ENCODE measurements around the gene CAPN5. TPM values are rescaled to one million over a fixed set of nuclear protein-coding genes. Genes with fewer than 3 reads are reported as not detected.

CAPN5 gene
- total and polyA plus RNA-seq, 2 of the 13 experiments (the other 11 are each of a cell fraction or from before 2014, with no cell fraction given) = 0.27 to 1.2 TPM

- no peak for TF ChIP-seq CEBPZ (IDR thresholded peaks at IDR 0.05; ENCODE audit: low read length)
- no peak for TF ChIP-seq SP5 (CRISPR knock-in tag; IDR thresholded peaks at IDR 0.05; ENCODE audit: borderline replicate concordance, low read depth)
- no peak for TF ChIP-seq HBP1 (CRISPR knock-in tag; IDR thresholded peaks at IDR 0.05; ENCODE audit: low read depth)
- TF ChIP-seq MEF2D (CRISPR knock-in tag; IDR thresholded peaks at IDR 0.05) = no peak
- TF ChIP-seq ZNF572 (CRISPR knock-in tag; IDR thresholded peaks at IDR 0.05) = no peak
Observed at GRCh38 chr11:77081381-77081851, 14.6 kb downstream of the CAPN5 start (continued).

GRCh38 chr11:77081976-77082836 lies 15.4 kb downstream of the CAPN5 start:
- no peaks in the 10 kb centered on the region for H3K9me3 ChIP-seq (ENCODE audit: low read length)
- WGBS (ENCODE audit: low lambda C conversion rate) = 31% methylated on average over 3 of the region's 11 CpGs
- H3K36me3 ChIP-seq (replicated peaks in 1 of 2; ENCODE audit: control insufficient read depth in 1 of 2, insufficient read depth in 2 of 2, low read length in 2 of 2) = no peaks in the 10 kb centered on the region
- H3K27me3 ChIP-seq (ENCODE audit: control insufficient read depth in 1 of 2, insufficient read depth in 2 of 2, low read length in 2 of 2) = peaks cover 5 to 8% of the 10 kb centered on the region in 2 experiments; a peak in 2 of 5 replicates
- ChIA-PET POLR2A (interaction anchor here (0.6 to 1.6 kb wide), 4 partner anchors 9 to 35 kb away, joined by 4 to 9 read pairs (median 4); partner anchors contain the start of gene CAPN5), CTCF (ENCODE audit: low intra/inter-chr PET ratio, low total read pairs) (no interaction called here)
- ATAC-seq = peak; percentile 52
- H2AFZ ChIP-seq (ENCODE audit: low read length) = no peak overlapping the region
- H3K4me2 ChIP-seq (ENCODE audit: low read depth, low read length) = peak overlapping the region; percentile 62
- intact Hi-C loops (cut with micrococcal nuclease; ENCODE audit: unreplicated experiment) (no loop called here), in situ Hi-C loops (cut with HindIII; ENCODE audit: extremely low pct_ligation_motif_present, low pct_unique_long_range_greater_than_20kb) (no loop called here)
- no peak overlapping the region for H3K9ac ChIP-seq (ENCODE audit: insufficient read depth, low read depth, low read length)
- no peaks in the 10 kb centered on the region for H4K20me1 ChIP-seq (ENCODE audit: insufficient read depth, low read length)
- BruUV-seq (replicated peaks) = no TSS peak
- peaks cover 46% of the 10 kb centered on the region for H3K4me1 ChIP-seq (ENCODE audit: insufficient read depth, low read length)
- peak overlapping the region in 1 of 3 experiments; percentile 56; a peak in 1 of 6 replicates for H3K4me3 ChIP-seq (replicated peaks in 1 of 3; ENCODE audit: insufficient read depth in 1 of 3, low read depth in 2 of 3, low read length in 3 of 3)
- H3K27ac ChIP-seq (ENCODE audit: extremely low read length, insufficient read depth, low read length) = no peak overlapping the region
- no peak for DNase-seq (ENCODE audit: low spot score)
- no peaks in the 10 kb centered on the region for H3K79me2 ChIP-seq (ENCODE audit: insufficient read depth, low read length)
- FAIRE-seq = no peak
- no peak for TF ChIP-seq KMT2A (CRISPR knock-in tag; IDR thresholded peaks at IDR 0.05)
- 0 out of 2 replicates have a peak, but pooled peaks have one; percentile 0 for TF ChIP-seq ZNF891 (CRISPR knock-in tag; IDR thresholded peaks at IDR 0.05)
- no peak for TF ChIP-seq ZNF337 (CRISPR knock-in tag; IDR thresholded peaks at IDR 0.05; ENCODE audit: borderline replicate concordance, low read depth)
- no peak for TF ChIP-seq ZNF317 (CRISPR knock-in tag; IDR thresholded peaks at IDR 0.05)
- peak; percentile 34; the same call in 1 of the 2 replicates for TF ChIP-seq ZMYM3 (CRISPR knock-in tag; IDR thresholded peaks at IDR 0.05)
- no peak for TF ChIP-seq NFE2L1 (CRISPR knock-in tag; IDR thresholded peaks at IDR 0.05; ENCODE audit: borderline replicate concordance)
- TF ChIP-seq ESRRA (CRISPR knock-in tag; IDR thresholded peaks at IDR 0.05; ENCODE audit: low read depth) = 0 out of 2 replicates have a peak, but pooled peaks have one; percentile 41
- TF ChIP-seq NR2C2 (CRISPR knock-in tag; IDR thresholded peaks at IDR 0.05; ENCODE audit: borderline replicate concordance) = no peak
- no peak for TF ChIP-seq ZNF431 (CRISPR knock-in tag; IDR thresholded peaks at IDR 0.05; ENCODE audit: borderline replicate concordance, low read depth)
- no peak for TF ChIP-seq KLF15 (CRISPR knock-in tag; IDR thresholded peaks at IDR 0.05; ENCODE audit: borderline replicate concordance)
- no peak for TF ChIP-seq RFXANK (CRISPR knock-in tag; IDR thresholded peaks at IDR 0.05)
- no peak for TF ChIP-seq ZNF724P (CRISPR knock-in tag; IDR thresholded peaks at IDR 0.05; ENCODE audit: borderline replicate concordance)
- no peak for TF ChIP-seq ZNF441 (CRISPR knock-in tag; IDR thresholded peaks at IDR 0.05; ENCODE audit: borderline replicate concordance)
- TF ChIP-seq RXRA (CRISPR knock-in tag; IDR thresholded peaks at IDR 0.05) = peak; percentile 40; the same call in 1 of the 2 replicates

Measured in HepG2 (cell line).